ENCODE measurements around the gene RAVER1. TPM values are rescaled to one million over a fixed set of nuclear protein-coding genes. Genes with fewer than 3 reads are reported as not detected.

RAVER1 gene
- total and polyA plus RNA-seq, 3 donors from 2014 or later = 32.3 to 49.6 (median 34.5) TPM

DNA sequence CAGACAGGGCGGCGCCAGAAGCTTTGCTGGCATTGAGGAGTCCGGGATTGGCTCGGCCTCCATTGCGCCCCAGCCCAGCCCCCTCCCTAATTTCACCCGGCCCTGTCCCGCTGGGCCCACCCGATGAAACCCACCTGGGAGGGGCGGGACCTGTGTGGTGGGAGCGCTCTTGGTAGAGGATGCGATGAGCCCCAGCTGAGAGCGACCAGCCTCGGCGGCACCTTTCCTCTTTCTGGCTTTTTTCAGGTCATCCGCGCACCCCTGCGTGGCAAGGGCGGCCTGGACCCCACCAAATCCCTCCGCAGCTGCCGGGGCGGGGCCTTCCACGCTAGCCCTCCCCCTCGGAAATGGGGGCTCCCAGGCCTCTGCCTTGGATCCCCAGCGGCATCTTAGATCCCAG, 23.9 kb downstream of the RAVER1 start, which contains the start of gene ZGLP1:
ZGLP1 (minus strand) TSS at position 393 of the 400 bp plus-strand sequence.
- Histone ChIP-seq H3K27me3 (no peaks in the 10 kb centered on the region), H3K4me3 (peak within 1 kb of the TSS; percentile 1 to 48), H3K9me3 (no peaks in the 10 kb centered on the region), H3K4me1 (no peaks in the 10 kb centered on the region), H3K36me3 (ENCODE audit: low read depth, missing control alignments) (no peaks in the 10 kb centered on the region), H3K27ac (no peak within 1 kb of the TSS)
- TF ChIP-seq, protein P1, sequence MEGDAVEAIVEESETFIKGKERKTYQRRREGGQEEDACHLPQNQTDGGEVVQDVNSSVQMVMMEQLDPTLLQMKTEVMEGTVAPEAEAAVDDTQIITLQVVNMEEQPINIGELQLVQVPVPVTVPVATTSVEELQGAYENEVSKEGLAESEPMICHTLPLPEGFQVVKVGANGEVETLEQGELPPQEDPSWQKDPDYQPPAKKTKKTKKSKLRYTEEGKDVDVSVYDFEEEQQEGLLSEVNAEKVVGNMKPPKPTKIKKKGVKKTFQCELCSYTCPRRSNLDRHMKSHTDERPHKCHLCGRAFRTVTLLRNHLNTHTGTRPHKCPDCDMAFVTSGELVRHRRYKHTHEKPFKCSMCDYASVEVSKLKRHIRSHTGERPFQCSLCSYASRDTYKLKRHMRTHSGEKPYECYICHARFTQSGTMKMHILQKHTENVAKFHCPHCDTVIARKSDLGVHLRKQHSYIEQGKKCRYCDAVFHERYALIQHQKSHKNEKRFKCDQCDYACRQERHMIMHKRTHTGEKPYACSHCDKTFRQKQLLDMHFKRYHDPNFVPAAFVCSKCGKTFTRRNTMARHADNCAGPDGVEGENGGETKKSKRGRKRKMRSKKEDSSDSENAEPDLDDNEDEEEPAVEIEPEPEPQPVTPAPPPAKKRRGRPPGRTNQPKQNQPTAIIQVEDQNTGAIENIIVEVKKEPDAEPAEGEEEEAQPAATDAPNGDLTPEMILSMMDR (IDR thresholded peaks at IDR 0.05) = no peak
- TF ChIP-seq POLR2A (IDR thresholded peaks at IDR 0.05) = no peak
- 65 to 81% methylated on average over 12 to 24 of the region's 24 CpGs for WGBS, 2 donors
- intact Hi-C loops (cut with DNase I; ENCODE audit: low total_unique reads) = no loop called here
- no peak for DNase-seq

DNA sequence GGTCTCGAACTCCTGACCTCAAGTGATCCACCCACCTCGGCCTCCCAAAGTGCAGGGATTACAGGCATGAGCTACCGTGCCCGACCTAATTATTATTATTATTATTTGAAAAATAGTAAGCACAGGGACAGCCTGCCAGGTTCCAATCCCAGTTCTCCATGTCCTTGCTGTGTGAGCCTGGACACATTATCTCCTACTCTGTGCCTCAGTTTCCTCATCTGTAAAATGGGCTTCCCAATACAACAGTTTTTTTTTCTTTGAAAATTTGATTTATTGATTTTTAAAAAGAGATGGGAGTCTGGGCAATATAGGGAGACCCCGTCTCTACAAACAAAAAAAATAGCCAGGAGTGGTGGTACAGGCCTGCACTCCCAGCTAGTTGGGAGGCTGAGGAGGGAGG, 27.0 kb downstream of the RAVER1 start:
- Histone ChIP-seq H3K27me3 (no peaks in the 10 kb centered on the region), H3K4me1 (no peaks in the 10 kb centered on the region), H3K27ac (no peak overlapping the region), H3K36me3 (ENCODE audit: low read depth, missing control alignments) (no peaks in the 10 kb centered on the region), H3K9me3 (no peaks in the 10 kb centered on the region), H3K4me3 (no peak overlapping the region)
- intact Hi-C loops (cut with DNase I; ENCODE audit: low total_unique reads) = no loop called here
- DNase-seq = no peak
- TF ChIP-seq POLR2A (IDR thresholded peaks at IDR 0.05) = no peak
- TF ChIP-seq, protein P1 (IDR thresholded peaks at IDR 0.05) = no peak
- 88 to 90% methylated on average over 5 of the region's 5 CpGs for WGBS, 2 donors

DNA sequence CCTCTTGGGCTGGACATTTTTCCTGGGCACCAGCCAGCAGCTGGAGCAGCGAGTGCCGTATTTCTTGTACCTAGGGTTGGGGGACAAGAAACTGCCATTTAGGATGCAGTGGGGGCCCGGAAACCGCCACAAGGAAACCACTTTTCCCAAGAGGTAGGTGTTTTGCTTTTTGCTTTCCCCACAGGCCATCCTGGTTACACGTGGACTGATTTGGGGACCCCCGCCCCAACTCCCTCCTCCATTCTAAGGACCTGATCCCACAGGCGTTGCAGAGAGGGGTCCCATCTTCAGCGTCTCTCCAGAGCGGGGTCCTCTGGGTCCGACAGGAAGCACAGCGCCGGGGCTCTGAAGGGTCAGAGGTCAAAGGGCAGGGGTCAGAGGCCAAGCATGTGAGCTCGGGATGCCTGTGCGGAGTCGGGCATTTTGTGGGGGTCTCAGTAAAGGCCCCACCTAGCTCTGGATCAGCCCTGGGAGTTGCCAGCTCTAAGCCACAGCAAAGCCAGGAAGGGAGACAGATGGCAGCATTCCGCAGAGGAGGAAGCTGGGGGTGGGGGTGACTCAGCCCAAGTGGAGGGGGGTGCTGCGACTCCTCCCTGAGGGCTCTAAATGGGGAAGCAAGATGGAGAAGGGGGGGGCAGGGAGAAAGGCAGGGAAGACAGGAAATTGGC, 28.1 kb downstream of the RAVER1 start:
- intact Hi-C loops (cut with DNase I; ENCODE audit: low total_unique reads) = no loop called here
- 83 to 87% methylated on average over 13 to 17 of the region's 17 CpGs for WGBS, 2 donors
- Histone ChIP-seq H3K4me3 (no peak overlapping the region), H3K27me3 (no peaks in the 10 kb centered on the region), H3K36me3 (ENCODE audit: low read depth, missing control alignments) (no peaks in the 10 kb centered on the region), H3K27ac (no peak overlapping the region), H3K9me3 (no peaks in the 10 kb centered on the region), H3K4me1 (no peaks in the 10 kb centered on the region)
- no peak for DNase-seq
- TF ChIP-seq, protein P1 (IDR thresholded peaks at IDR 0.05) = no peak

DNA sequence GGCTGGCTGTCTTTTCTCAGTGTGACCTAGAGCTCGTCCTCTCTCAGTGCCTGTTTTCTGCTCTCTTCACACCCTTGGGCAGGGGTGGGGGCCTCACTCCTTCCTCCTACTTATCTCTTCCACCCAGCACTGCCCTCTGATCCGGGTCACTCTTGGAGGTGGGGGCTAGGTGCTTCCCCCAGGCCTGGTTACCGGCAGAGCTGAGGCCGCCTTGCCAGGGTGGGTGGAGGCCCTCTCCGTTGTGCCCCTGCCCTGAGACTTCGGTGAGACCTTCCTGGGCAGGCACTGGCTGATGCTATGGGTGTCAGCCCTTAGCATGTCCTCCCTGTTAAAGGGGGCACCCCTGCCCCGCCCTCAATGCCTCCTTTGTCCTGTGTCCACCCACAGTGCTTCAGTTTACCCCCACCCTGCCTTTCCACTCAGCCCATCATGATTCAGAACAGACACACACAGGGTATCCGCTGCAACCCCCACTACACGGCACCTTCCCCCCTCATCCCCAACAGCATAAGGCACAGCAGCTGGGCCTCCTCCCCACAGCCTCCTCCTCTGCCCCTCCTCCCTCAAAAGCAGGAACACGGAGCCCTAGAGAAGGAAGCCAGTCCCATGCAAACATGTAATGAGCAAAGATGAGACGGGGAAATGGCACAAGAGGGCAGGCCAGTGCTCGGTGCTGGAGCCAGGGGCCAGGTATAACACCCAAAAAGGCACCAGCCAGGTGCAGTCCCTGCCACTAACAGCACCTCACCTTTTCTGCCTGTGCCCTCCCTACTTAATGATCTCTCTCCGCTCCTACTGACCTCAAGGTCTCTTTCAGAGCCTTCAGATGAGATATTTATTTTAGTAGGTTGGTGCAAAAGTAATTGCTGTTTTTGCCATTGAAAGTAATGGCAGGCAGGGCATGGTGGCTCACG, 33.5 kb downstream of the RAVER1 start:
- TF ChIP-seq POLR2A (IDR thresholded peaks at IDR 0.05) = no peak
- TF ChIP-seq, protein P1 (IDR thresholded peaks at IDR 0.05) = no peak
- Histone ChIP-seq H3K4me1 (peaks cover 6% of the 10 kb centered on the region), H3K27me3 (no peaks in the 10 kb centered on the region), H3K4me3 (no peak overlapping the region), H3K27ac (no peak overlapping the region), H3K36me3 (ENCODE audit: low read depth, missing control alignments) (no peaks in the 10 kb centered on the region), H3K9me3 (no peaks in the 10 kb centered on the region)
- intact Hi-C loops (cut with DNase I; ENCODE audit: low total_unique reads) = no loop called here
- WGBS, 2 donors = 55 to 59% methylated on average over 14 of the region's 14 CpGs
- no peak for DNase-seq
